ENCODE measurements around the gene PDE11A. TPM values are rescaled to one million over a fixed set of nuclear protein-coding genes. Genes with fewer than 3 reads are reported as not detected.

PDE11A gene
- total RNA-seq, 4 donors from 2014 or later = 0.85 to 2.3 (median 2.1) TPM; not detected in 1

GRCh38 chr2:177908824-177909223 lies 163.8 kb downstream of the PDE11A start:
- intact Hi-C loops (cut with DNase I; ENCODE audit: low total_unique reads) = no loop called here
- H3K9me3 ChIP-seq = no peaks in the 10 kb centered on the region
- H3K36me3 ChIP-seq = no peaks in the 10 kb centered on the region
- TF ChIP-seq, protein P1, sequence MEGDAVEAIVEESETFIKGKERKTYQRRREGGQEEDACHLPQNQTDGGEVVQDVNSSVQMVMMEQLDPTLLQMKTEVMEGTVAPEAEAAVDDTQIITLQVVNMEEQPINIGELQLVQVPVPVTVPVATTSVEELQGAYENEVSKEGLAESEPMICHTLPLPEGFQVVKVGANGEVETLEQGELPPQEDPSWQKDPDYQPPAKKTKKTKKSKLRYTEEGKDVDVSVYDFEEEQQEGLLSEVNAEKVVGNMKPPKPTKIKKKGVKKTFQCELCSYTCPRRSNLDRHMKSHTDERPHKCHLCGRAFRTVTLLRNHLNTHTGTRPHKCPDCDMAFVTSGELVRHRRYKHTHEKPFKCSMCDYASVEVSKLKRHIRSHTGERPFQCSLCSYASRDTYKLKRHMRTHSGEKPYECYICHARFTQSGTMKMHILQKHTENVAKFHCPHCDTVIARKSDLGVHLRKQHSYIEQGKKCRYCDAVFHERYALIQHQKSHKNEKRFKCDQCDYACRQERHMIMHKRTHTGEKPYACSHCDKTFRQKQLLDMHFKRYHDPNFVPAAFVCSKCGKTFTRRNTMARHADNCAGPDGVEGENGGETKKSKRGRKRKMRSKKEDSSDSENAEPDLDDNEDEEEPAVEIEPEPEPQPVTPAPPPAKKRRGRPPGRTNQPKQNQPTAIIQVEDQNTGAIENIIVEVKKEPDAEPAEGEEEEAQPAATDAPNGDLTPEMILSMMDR (IDR thresholded peaks at IDR 0.05) = no peak
- TF ChIP-seq POLR2A (IDR thresholded peaks at IDR 0.05) = no peak
- H3K27ac ChIP-seq = no peak overlapping the region
- no peak for DNase-seq
- no peaks in the 10 kb centered on the region for H3K27me3 ChIP-seq
- H3K4me3 ChIP-seq = no peak overlapping the region
- no peaks in the 10 kb centered on the region for H3K4me1 ChIP-seq

DNA sequence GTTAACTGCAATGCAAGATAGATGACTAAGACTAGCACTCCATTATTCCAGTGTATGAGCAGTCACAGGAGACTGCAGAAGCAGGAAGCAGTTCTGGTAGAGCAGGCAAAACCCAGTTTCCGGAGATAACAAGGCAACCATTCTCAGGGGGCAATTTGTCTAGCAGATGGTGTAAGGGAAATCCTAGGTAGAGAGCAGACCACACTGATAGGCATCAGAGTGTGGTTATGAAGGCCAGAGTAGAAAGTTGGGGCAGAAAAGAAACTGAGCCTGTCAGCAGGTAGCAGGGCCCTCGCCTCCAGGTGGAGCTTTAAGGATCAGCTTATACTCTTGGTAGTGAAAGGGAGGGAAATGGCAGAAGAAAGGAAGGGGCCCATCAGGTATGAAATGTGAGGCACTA lies 164.4 kb downstream of the PDE11A start:
- Histone ChIP-seq H3K27me3 (no peaks in the 10 kb centered on the region), H3K4me1 (no peaks in the 10 kb centered on the region), H3K27ac (no peak overlapping the region), H3K9me3 (no peaks in the 10 kb centered on the region), H3K36me3 (no peaks in the 10 kb centered on the region), H3K4me3 (no peak overlapping the region)
- TF ChIP-seq, protein P1 (IDR thresholded peaks at IDR 0.05) = no peak
- TF ChIP-seq POLR2A (IDR thresholded peaks at IDR 0.05) = no peak
- intact Hi-C loops (cut with DNase I; ENCODE audit: low total_unique reads) = no loop called here
- no peak for DNase-seq

GRCh38 chr2:177906041-177906718 lies 166.4 kb downstream of the PDE11A start:
- DNase-seq = peak; percentile 20 to 40
- Histone ChIP-seq H3K4me3 (no peak overlapping the region), H3K9me3 (no peaks in the 10 kb centered on the region), H3K27ac (no peak overlapping the region), H3K4me1 (no peaks in the 10 kb centered on the region), H3K36me3 (no peaks in the 10 kb centered on the region), H3K27me3 (no peaks in the 10 kb centered on the region)
- intact Hi-C loops (cut with DNase I; ENCODE audit: low total_unique reads) = no loop called here
- no peak for TF ChIP-seq POLR2A (IDR thresholded peaks at IDR 0.05)
- TF ChIP-seq, protein P1 (IDR thresholded peaks at IDR 0.05) = peak; percentile 8 to 55 (median 25)

GRCh38 chr2:177905640-177906039 lies 166.9 kb downstream of the PDE11A start:
- no peak overlapping the region for H3K4me3 ChIP-seq
- intact Hi-C loops (cut with DNase I; ENCODE audit: low total_unique reads) = no loop called here
- no peaks in the 10 kb centered on the region for H3K9me3 ChIP-seq
- H3K27me3 ChIP-seq = no peaks in the 10 kb centered on the region
- no peaks in the 10 kb centered on the region for H3K36me3 ChIP-seq
- H3K27ac ChIP-seq = no peak overlapping the region
- no peak for DNase-seq
- no peaks in the 10 kb centered on the region for H3K4me1 ChIP-seq
- no peak for TF ChIP-seq POLR2A (IDR thresholded peaks at IDR 0.05)
- TF ChIP-seq, protein P1 (IDR thresholded peaks at IDR 0.05) = no peak

GRCh38 chr2:177902395-177903163 lies 170.0 kb downstream of the PDE11A start:
- Histone ChIP-seq H3K4me3 (no peak overlapping the region), H3K27ac (no peak overlapping the region), H3K27me3 (no peaks in the 10 kb centered on the region), H3K4me1 (no peaks in the 10 kb centered on the region), H3K36me3 (no peaks in the 10 kb centered on the region), H3K9me3 (no peaks in the 10 kb centered on the region)
- TF ChIP-seq POLR2A (IDR thresholded peaks at IDR 0.05) = no peak
- TF ChIP-seq, protein P1 (IDR thresholded peaks at IDR 0.05) = no peak
- intact Hi-C loops (cut with DNase I; ENCODE audit: low total_unique reads) = no loop called here
- DNase-seq = no peak

All from uterus (tissue), 4 donors.